Inferior parietal cortex (tissue), 1 donor: ENCODE measurements around the gene SZRD1.

Experiments used
- DNase-seq: peaks from one replicate; pipeline ENCODE4 v3.0.0-alpha.2; 2016; ENCODE audit errors: extremely low spot score

Gene SZRD1

GRCh38 chr1:16394977-16395376 is 27.9 kb downstream of the SZRD1 start:
- no peak for DNase-seq

GRCh38 chr1:16396591-16396990 is 29.5 kb downstream of the SZRD1 start:
- no peak for DNase-seq

- no peak for DNase-seq
These were observed 30.1 kb downstream of the SZRD1 start for GRCh38 chr1:16397120-16397519.

- no peak for DNase-seq
These were observed 31.4 kb downstream of the SZRD1 start for GRCh38 chr1:16398371-16398953.

GRCh38 chr1:16402742-16403141 is 35.7 kb downstream of the SZRD1 start:
- DNase-seq: no peak

- no peak for DNase-seq
These were observed 38.4 kb downstream of the SZRD1 start for GRCh38 chr1:16405441-16405840.

GRCh38 chr1:16406868-16407267 is 39.8 kb downstream of the SZRD1 start:
- no peak for DNase-seq

GRCh38 chr1:16409536-16410152 is 42.6 kb downstream of the SZRD1 start:
- no peak for DNase-seq

- no peak for DNase-seq
These were observed 43.8 kb downstream of the SZRD1 start for GRCh38 chr1:16410803-16411202.

- no peak for DNase-seq
These were observed 46.1 kb downstream of the SZRD1 start for GRCh38 chr1:16413191-16413590.

- no peak for DNase-seq
These were observed 51.9 kb downstream of the SZRD1 start for GRCh38 chr1:16418823-16419425.

GRCh38 chr1:16420424-16421118 is 53.5 kb downstream of the SZRD1 start:
- DNase-seq: no peak

GRCh38 chr1:16421201-16421600 is 54.2 kb downstream of the SZRD1 start:
- no peak for DNase-seq

GRCh38 chr1:16422041-16422440 is 55.0 kb downstream of the SZRD1 start:
- no peak for DNase-seq

- no peak for DNase-seq
These were observed 58.3 kb downstream of the SZRD1 start for GRCh38 chr1:16425125-16426025.

- no peak for DNase-seq
These were observed 63.6 kb downstream of the SZRD1 start for GRCh38 chr1:16430606-16431005.

GRCh38 chr1:16433030-16433429 is 66.0 kb downstream of the SZRD1 start:
- DNase-seq: no peak

GRCh38 chr1:16434007-16434406 is 67.0 kb downstream of the SZRD1 start:
- DNase-seq: no peak

- no peak for DNase-seq
These were observed 67.5 kb downstream of the SZRD1 start for GRCh38 chr1:16434501-16434900.

GRCh38 chr1:16436946-16437474 is 70.0 kb downstream of the SZRD1 start, which contains the start of gene SPATA21:
SPATA21 (minus strand) TSS chr1:16437424; CDS start chr1:16431371, 6,053 bp downstream.
- no peak for DNase-seq

GRCh38 chr1:16438516-16438915 is 71.5 kb downstream of the SZRD1 start:
- no peak for DNase-seq
